Natural killer cell treated with Interleukin-12 subunit alpha and Interleukin-12 subunit beta and Interleukin-15 and Interleukin-18, amount 100 ng/mL, for 72 hours (primary cell): ENCODE data around the gene AQP11. TPM values are rescaled to one million over a fixed set of nuclear protein-coding genes. Genes with fewer than 3 reads are reported as not detected.
A peak's percentile ranks its signal among the peaks of the same experiment; 100 is the strongest.

ENCODE experiments used
- ATAC-seq, 2 donors: fragments of 150-1000 bp; cut with Tn5 transposase in 1 of 2; sonication (Bioruptor Pico), chemical (Tn5 transposase) in 1 of 2; 2 replicates each; pipeline ENCODE4 v1.10.0; 2021
- DNase-seq: peaks from one replicate; pipeline ENCODE4 v3.0.0; 2022; ENCODE audit warnings: low spot score
- H3K27ac Mint-ChIP-seq, 2 donors: 1 replicate in 1 of 2; 2 replicates in 1 of 2; pipeline ENCODE4 v1.8.0; 2022; ENCODE audit warnings: mixed read lengths in 2 of 2, mild to moderate bottlenecking in 1 of 2, moderate library complexity in 1 of 2
- H3K27me3 Mint-ChIP-seq, 2 donors: 1 replicate in 1 of 2; 2 replicates in 1 of 2; pipeline ENCODE4 v1.8.0; 2022; ENCODE audit warnings: mixed read lengths in 2 of 2
- H3K36me3 Mint-ChIP-seq: one replicate; pipeline ENCODE4 v1.8.0; 2022; ENCODE audit warnings: mixed read lengths
- H3K4me1 Mint-ChIP-seq, 2 donors: 1 replicate in 1 of 2; 2 replicates in 1 of 2; pipeline ENCODE4 v1.8.0; 2022; ENCODE audit warnings: low read depth in 2 of 2, mixed read lengths in 2 of 2, mild to moderate bottlenecking in 1 of 2
- H3K4me3 Mint-ChIP-seq: one replicate; pipeline ENCODE4 v1.8.0; 2022; ENCODE audit warnings: mixed read lengths
- H3K9me3 Mint-ChIP-seq: 2 replicates; pipeline ENCODE4 v1.8.0; 2022; ENCODE audit warnings: mixed read lengths
- total RNA-seq, 2 donors: library from RNA; stranded (reverse); gene quantifications; one replicate each; pipeline ENCODE4 v1.2.3, GENCODE V29; 2022

AQP11 gene
- total RNA-seq, 2 donors from 2014 or later = 0.17 to 0.20 TPM

DNA sequence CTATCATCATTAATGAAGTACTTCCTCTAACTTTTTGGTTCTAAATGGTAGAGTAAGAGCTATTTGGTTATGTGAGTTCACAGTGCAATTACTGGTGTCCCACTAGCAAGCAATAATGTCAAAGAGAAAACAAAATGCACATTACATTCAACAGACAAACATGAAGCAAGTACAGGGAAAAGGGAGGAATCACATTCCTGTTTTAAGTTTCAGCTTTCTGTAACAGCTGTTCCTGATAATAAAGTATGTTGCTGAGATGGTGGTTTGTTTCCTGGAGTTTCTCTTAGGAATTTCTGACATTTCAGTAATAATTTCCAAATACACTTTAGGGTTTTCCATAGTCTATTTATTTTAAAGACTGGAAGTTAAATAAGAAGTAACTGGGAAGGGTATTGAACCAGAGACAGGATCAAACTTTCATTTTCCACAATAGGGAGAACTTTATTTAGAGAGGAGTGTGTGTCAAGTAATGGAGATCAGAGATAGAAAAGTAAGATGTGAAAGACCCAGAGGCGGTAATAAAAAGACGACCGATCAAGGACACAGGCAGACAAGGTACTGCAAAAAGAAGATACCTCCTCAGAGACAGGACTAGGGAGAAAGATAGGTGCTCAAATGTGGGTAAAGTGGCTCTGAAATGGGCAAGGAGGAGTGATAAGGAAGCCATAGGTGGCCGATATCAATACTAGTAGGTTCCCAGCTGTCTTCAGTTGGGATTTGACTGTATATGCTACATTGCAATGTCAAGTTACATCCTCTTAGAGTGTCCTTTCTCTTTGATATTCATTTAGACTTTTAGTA lies 68.7 kb downstream of the AQP11 start:
- H3K9me3 Mint-ChIP-seq = no peaks in the 10 kb centered on the region
- no peak overlapping the region for H3K4me3 Mint-ChIP-seq
- H3K27ac Mint-ChIP-seq = peak overlapping the region in 1 of 2 donors; percentile 7
- no peaks in the 10 kb centered on the region for H3K4me1 Mint-ChIP-seq
- DNase-seq (no peak), ATAC-seq (no peak)
- H3K27me3 Mint-ChIP-seq = no peaks in the 10 kb centered on the region
- no peaks in the 10 kb centered on the region for H3K36me3 Mint-ChIP-seq

Other genes with a start within 250 kb of the AQP11 start
- 10 to 100 TPM; 24.1 to 46.5 TPM for gene PAK1, start 115.9 kb upstream of the AQP11 start, total RNA-seq
- 100 to 1,000 TPM in 1 of 2 donors, 10 to 100 TPM in 1; 98.4 to 140 TPM for gene CLNS1A, start 47.8 kb downstream of the AQP11 start, total RNA-seq
- 10 to 100 TPM; 59.9 to 68.5 TPM for gene RSF1, start 230.8 kb downstream of the AQP11 start, total RNA-seq
- 1 to 10 TPM; 1.7 to 4.9 TPM for gene AAMDC, start 231.2 kb downstream of the AQP11 start, total RNA-seq